Skeletal muscle tissue (tissue), 4 donors: ENCODE measurements around the gene ZBED5. TPM values are rescaled to one million over a fixed set of nuclear protein-coding genes. Genes with fewer than 3 reads are reported as not detected.

Experiments
- H3K27ac ChIP-seq: one replicate; pipeline ENCODE4 v1.7.0; 2013; ENCODE audit warnings: mild to moderate bottlenecking, low read depth, low read length, inconsistent platforms
- H3K27me3 ChIP-seq, 3 donors: one replicate each; pipeline ENCODE4 v1.7.0; 2013; ENCODE audit warnings: low read length in 3 of 3; ENCODE audit not compliant: control insufficient read depth in 3 of 3, insufficient read depth in 3 of 3
- H3K36me3 ChIP-seq, 3 donors: one replicate each; pipeline ENCODE4 v1.7.0; 2013; ENCODE audit warnings: low read length in 3 of 3; ENCODE audit not compliant: control insufficient read depth in 3 of 3, insufficient read depth in 3 of 3
- H3K4me1 ChIP-seq, 3 donors: one replicate each; pipeline ENCODE4 v1.7.0; 2013; ENCODE audit warnings: low read length in 3 of 3, mild to moderate bottlenecking in 3 of 3; ENCODE audit not compliant: control insufficient read depth in 3 of 3, insufficient read depth in 3 of 3
- H3K4me3 ChIP-seq, 3 donors: one replicate each; pipeline ENCODE4 v1.7.0; 2013; ENCODE audit warnings: low read length in 3 of 3
- H3K9ac ChIP-seq, 3 donors: one replicate each; pipeline ENCODE4 v1.7.0; 2013; ENCODE audit warnings: low read length in 3 of 3, mild to moderate bottlenecking in 3 of 3, moderate library complexity in 2 of 3, low read depth in 1 of 3
- H3K9me3 ChIP-seq, 3 donors: one replicate each; pipeline ENCODE4 v1.7.0; 2013; ENCODE audit warnings: low read length in 3 of 3; ENCODE audit not compliant: control insufficient read depth in 3 of 3
- total RNA-seq: library from RNA; depleted of rRNA; stranded (reverse); fragments of >200 nt; gene quantifications from one replicate; pipeline ENCODE4 v1.2.3, GENCODE V29; 2014
- donor health status: Osteomylitis.

Gene ZBED5
- total RNA-seq, 1 donor from 2014 or later = 21.4 TPM

GRCh38 chr11:10862446-10862845, 4.6 kb upstream of the ZBED5 start:
- Histone ChIP-seq H3K9me3 (no peaks in the 10 kb centered on the region), H3K9ac (no peak overlapping the region), H3K4me3 (no peak overlapping the region), H3K4me1 (peaks cover 8 to 18% (median 9%) of the 10 kb centered on the region in 3 donors), H3K36me3 (no peaks in the 10 kb centered on the region), H3K27ac (no peak overlapping the region), H3K27me3 (no peaks in the 10 kb centered on the region)

- Histone ChIP-seq H3K4me3 (no peak overlapping the region), H3K27me3 (no peaks in the 10 kb centered on the region), H3K36me3 (no peaks in the 10 kb centered on the region), H3K9ac (no peak overlapping the region), H3K27ac (no peak overlapping the region), H3K9me3 (no peaks in the 10 kb centered on the region), H3K4me1 (peaks cover 6 to 19% (median 9%) of the 10 kb centered on the region in 3 donors)
Measured at GRCh38 chr11:10861799-10862198, 3.9 kb upstream of the ZBED5 start.

- H3K9ac ChIP-seq = no peak overlapping the region
- no peak overlapping the region for H3K27ac ChIP-seq
- no peaks in the 10 kb centered on the region for H3K9me3 ChIP-seq
- H3K27me3 ChIP-seq = no peaks in the 10 kb centered on the region
- no peaks in the 10 kb centered on the region for H3K36me3 ChIP-seq
- H3K4me1 ChIP-seq = peaks cover 13 to 25% (median 17%) of the 10 kb centered on the region in 3 donors
- no peak overlapping the region for H3K4me3 ChIP-seq
Measured at GRCh38 chr11:10861047-10861446, 3.2 kb upstream of the ZBED5 start.

GRCh38 chr11:10858439-10859325, 829 bp upstream of the ZBED5 start:
- H3K4me1 ChIP-seq = peaks cover 13 to 26% (median 14%) of the 10 kb centered on the region in 3 donors
- H3K9ac ChIP-seq = peak overlapping the region; percentile 93 to 99 (median 97)
- peak overlapping the region; percentile 95 to 99 (median 97) for H3K4me3 ChIP-seq
- H3K9me3 ChIP-seq = no peaks in the 10 kb centered on the region
- H3K36me3 ChIP-seq = peaks cover 6 to 19% (median 18%) of the 10 kb centered on the region in 3 donors
- H3K27ac ChIP-seq = peak overlapping the region; percentile 98
- H3K27me3 ChIP-seq = no peaks in the 10 kb centered on the region

GRCh38 chr11:10857459-10857708, 469 bp downstream of the ZBED5 start:
- H3K4me3 ChIP-seq = peak overlapping the region; percentile 95 to 99 (median 97)
- no peaks in the 10 kb centered on the region for H3K9me3 ChIP-seq
- peak overlapping the region; percentile 92 to 97 (median 97) for H3K9ac ChIP-seq
- no peaks in the 10 kb centered on the region for H3K27me3 ChIP-seq
- H3K36me3 ChIP-seq = peaks cover 13 to 29% (median 28%) of the 10 kb centered on the region in 3 donors
- H3K4me1 ChIP-seq = peaks cover 13 to 26% (median 14%) of the 10 kb centered on the region in 3 donors
- peak overlapping the region; percentile 98 for H3K27ac ChIP-seq

GRCh38 chr11:10856689-10857458, 979 bp downstream of the ZBED5 start:
- Histone ChIP-seq H3K36me3 (peaks cover 13 to 34% (median 33%) of the 10 kb centered on the region in 3 donors), H3K9me3 (no peaks in the 10 kb centered on the region), H3K4me3 (peak overlapping the region; percentile 95 to 99 (median 97)), H3K27ac (peak overlapping the region; percentile 98), H3K4me1 (peaks cover 13 to 26% (median 14%) of the 10 kb centered on the region in 3 donors), H3K27me3 (no peaks in the 10 kb centered on the region), H3K9ac (peak overlapping the region; percentile 92 to 97 (median 97))

- Histone ChIP-seq H3K4me1 (peaks cover 13 to 23% (median 13%) of the 10 kb centered on the region in 3 donors), H3K9ac (no peak overlapping the region), H3K9me3 (no peaks in the 10 kb centered on the region), H3K36me3 (peaks cover 13 to 35% (median 34%) of the 10 kb centered on the region in 3 donors), H3K27me3 (no peaks in the 10 kb centered on the region), H3K27ac (no peak overlapping the region), H3K4me3 (no peak overlapping the region)
Measured at GRCh38 chr11:10855295-10855694, 2.6 kb downstream of the ZBED5 start.

GRCh38 chr11:10847960-10848860, 9.6 kb downstream of the ZBED5 start:
- no peak overlapping the region for H3K4me3 ChIP-seq
- H3K27me3 ChIP-seq = no peaks in the 10 kb centered on the region
- peaks cover 5 to 18% (median 12%) of the 10 kb centered on the region in 3 donors for H3K36me3 ChIP-seq
- peaks cover 3 to 6% (median 6%) of the 10 kb centered on the region in 3 donors for H3K4me1 ChIP-seq
- no peaks in the 10 kb centered on the region for H3K9me3 ChIP-seq
- no peak overlapping the region for H3K27ac ChIP-seq
- no peak overlapping the region for H3K9ac ChIP-seq

GRCh38 chr11:10846660-10847059, 11.2 kb downstream of the ZBED5 start:
- peaks cover 0 to 4% (median 0%) of the 10 kb centered on the region in 3 donors for H3K36me3 ChIP-seq
- H3K9me3 ChIP-seq = no peaks in the 10 kb centered on the region
- no peak overlapping the region for H3K4me3 ChIP-seq
- H3K27me3 ChIP-seq = no peaks in the 10 kb centered on the region
- peaks cover 3 to 6% (median 6%) of the 10 kb centered on the region in 3 donors for H3K4me1 ChIP-seq
- no peak overlapping the region for H3K9ac ChIP-seq
- H3K27ac ChIP-seq = no peak overlapping the region
